Measurements from ENCODE around the gene TPRN. TPM values are rescaled to one million over a fixed set of nuclear protein-coding genes. Genes with fewer than 3 reads are reported as not detected.

Gene TPRN
- total RNA-seq, 1 donor from 2014 or later: 27.9 TPM

GRCh38 chr9:137158625-137159024, 41.9 kb downstream of the TPRN start:
- intact Hi-C loops (cut with DNase I): no loop called here
- DNase-seq (ENCODE audit: missing footprints) (no peak), ATAC-seq (no peak)

DNA sequence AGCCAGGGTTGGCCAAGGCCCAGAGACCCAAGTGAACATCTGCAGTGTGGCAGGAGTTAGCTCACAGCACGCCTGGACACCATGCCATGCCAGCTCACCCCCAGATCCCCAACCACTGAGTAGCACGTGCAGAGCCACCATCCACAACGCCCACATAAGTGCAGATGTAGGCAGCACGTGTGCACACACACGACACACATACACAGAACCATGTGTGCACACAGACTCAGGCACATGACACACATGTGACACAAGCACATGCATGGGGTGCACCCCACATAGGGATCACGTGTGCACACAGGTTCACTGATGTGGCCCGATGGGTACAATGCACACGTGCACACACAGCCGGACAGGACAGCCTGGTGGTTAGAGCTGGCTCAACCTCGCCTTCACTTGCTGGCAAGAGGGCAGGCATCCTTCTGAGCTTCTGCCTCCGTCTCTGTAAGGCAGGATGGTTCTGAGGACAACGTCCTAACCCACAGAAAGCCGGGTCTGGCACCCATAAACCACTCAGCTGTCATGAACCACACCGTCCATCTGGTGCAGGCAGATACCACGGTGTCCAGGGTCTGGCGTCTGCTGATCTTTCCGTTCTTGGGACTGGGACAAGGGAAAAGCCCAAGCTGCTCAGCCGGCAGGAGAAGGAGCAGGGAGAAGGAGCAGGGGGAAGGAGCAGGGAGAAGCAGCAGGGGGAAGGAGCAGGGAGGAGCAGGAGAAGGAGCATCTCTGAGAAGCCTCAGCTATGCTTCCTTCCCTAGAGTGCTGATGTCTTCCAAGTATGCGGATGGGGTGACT, 42.7 kb downstream of the TPRN start:
- intact Hi-C loops (cut with DNase I): no loop called here
- no peak for DNase-seq (ENCODE audit: missing footprints)

GRCh38 chr9:137156567-137157375, 43.8 kb downstream of the TPRN start:
- DNase-seq (ENCODE audit: missing footprints): peak; percentile 74
- no peak for ATAC-seq
- intact Hi-C loops (cut with DNase I): no loop called here

More for the DNA sequence above, 42.7 kb downstream of the TPRN start:
- ATAC-seq: no peak

GRCh38 chr9:137152844-137153405, 47.6 kb downstream of the TPRN start:
- intact Hi-C loops (cut with DNase I): no loop called here
- no peak for ATAC-seq
- no peak for DNase-seq (ENCODE audit: missing footprints)

GRCh38 chr9:137150617-137151457, 49.7 kb downstream of the TPRN start:
- intact Hi-C loops (cut with DNase I): no loop called here
- no peak for DNase-seq (ENCODE audit: missing footprints)
- ATAC-seq: no peak

GRCh38 chr9:137149942-137150616, 50.5 kb downstream of the TPRN start:
- DNase-seq (ENCODE audit: missing footprints) (no peak), ATAC-seq (no peak)
- intact Hi-C loops (cut with DNase I): no loop called here

DNA sequence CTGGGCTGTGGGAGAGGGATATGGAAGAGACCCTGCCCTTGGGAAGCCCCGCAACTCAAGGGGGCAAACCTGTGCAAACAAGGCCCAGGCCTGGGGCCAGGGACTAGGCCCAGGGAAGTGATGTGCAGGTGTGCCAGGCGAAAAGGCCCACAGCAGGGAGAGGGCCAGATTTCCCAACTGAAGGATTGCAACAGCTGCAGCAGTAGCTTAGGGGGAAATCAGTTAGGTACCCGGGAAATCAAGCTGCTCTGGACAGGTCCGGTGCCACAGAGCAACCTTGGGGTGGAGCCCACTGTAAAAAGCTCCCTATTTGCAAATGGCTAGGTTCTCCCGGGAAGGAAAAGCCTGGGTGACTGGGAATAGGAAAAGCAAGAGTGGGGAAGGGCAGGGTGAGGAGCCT, 51.2 kb downstream of the TPRN start:
- DNase-seq (ENCODE audit: missing footprints) (no peak), ATAC-seq (no peak)
- intact Hi-C loops (cut with DNase I): no loop called here

- peak; percentile 11 for DNase-seq (ENCODE audit: missing footprints)
- intact Hi-C loops (cut with DNase I): no loop called here
- no peak for ATAC-seq
Observed at GRCh38 chr9:137148661-137149060, 51.9 kb downstream of the TPRN start.

DNA sequence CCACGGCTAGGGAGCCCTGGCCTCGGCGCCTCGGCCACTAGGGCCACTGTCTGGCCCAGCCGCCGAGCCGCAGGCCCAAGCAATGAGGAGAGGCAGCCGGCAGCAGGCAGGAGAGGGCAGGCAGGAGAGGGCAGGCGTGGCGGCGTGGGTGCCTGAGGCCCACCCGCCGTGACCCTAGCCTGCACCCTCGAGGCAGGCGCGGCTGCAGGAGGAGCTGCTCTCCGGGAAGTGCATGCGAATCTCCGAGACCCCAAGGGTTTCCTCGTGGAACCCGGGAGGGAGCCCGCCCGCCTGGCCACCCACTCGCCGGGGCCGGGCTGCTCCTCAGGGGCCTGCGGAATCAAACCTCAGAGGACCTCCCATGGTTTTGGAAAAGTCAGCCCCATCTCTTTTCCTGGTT, 52.3 kb downstream of the TPRN start:
- DNase-seq (ENCODE audit: missing footprints) (peak; percentile 9), ATAC-seq (no peak)
- intact Hi-C loops (cut with DNase I): no loop called here

- DNase-seq (ENCODE audit: missing footprints): no peak
- intact Hi-C loops (cut with DNase I): no loop called here
- no peak for ATAC-seq
Observed at GRCh38 chr9:137147793-137148160, 52.8 kb downstream of the TPRN start.

- no peak for ATAC-seq
- intact Hi-C loops (cut with DNase I): no loop called here
Observed at GRCh38 chr9:137147091-137147792, 53.3 kb downstream of the TPRN start.

GRCh38 chr9:137146527-137146918, 54.0 kb downstream of the TPRN start:
- peak; percentile 6 for DNase-seq (ENCODE audit: missing footprints)
- ATAC-seq: no peak
- intact Hi-C loops (cut with DNase I): no loop called here

More at GRCh38 chr9:137147091-137147792, 53.3 kb downstream of the TPRN start:
- DNase-seq (ENCODE audit: missing footprints): peak; percentile 31

DNA sequence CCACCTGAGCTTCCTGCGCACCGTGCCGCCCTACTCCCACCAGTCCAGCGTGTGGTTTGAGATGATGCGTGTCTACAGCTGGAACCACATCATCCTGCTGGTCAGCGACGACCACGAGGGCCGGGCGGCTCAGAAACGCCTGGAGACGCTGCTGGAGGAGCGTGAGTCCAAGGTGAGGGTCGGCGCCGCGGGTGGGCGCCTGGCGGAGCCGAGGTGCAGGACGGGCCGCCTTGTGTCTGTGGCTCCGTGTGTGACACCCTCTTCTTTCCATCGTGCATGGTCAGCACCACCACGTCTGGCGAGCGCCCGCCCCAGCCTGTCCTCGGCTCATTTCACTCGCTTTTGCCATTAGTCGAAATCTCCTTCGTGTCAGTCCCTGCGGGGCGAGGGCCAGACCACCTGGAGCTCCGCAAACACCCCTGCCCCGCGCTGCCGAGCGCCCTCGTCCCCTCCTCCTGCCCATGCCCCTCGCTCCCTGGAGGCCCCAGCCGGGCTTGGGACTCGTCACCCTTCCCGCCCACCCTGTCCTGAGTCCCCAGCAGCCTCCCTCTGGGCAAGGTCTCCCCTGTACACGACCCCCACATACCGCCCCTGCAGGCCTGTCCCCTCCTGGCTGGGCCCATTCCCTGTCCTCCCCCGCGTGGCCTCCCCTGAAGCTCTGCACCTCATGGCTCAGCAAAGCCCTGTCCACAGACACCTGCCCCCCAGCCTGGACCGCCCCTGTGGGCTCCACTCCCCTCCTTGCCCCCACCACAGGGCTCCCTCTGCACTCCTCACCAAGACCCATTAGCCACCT, 54.6 kb downstream of the TPRN start:
- intact Hi-C loops (cut with DNase I): no loop called here
- no peak for ATAC-seq
- peak; percentile 15 for DNase-seq (ENCODE audit: missing footprints)

DNA sequence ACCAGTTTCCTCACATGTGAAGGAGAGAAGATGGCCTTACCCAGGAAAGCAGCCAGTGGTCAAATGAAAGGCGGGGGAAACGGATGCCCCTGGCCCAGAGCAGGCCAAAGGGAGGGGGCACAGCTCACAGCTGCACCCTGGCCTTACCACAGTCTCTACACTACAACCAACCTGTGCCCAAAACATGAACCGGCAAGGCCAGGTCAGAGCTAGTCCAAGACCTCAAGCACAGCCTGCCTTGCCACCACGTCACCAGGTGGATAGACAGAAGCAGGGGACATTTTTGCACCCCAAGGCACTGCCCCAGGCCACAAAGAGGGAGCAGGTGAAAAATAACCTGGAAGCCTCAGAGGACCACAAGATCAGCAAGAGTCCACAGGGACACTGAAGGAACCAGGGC, 57.1 kb downstream of the TPRN start:
- ATAC-seq (no peak), DNase-seq (ENCODE audit: missing footprints) (peak; percentile 20)
- intact Hi-C loops (cut with DNase I): no loop called here

GRCh38 chr9:137141976-137142936, 58.3 kb downstream of the TPRN start:
- no peak for ATAC-seq
- DNase-seq (ENCODE audit: missing footprints): peak; percentile 67
- intact Hi-C loops (cut with DNase I): no loop called here
